GM10248 (cell line): ENCODE measurements around the gene GRIK2.

ENCODE experiments used
- CTCF ChIA-PET: fragments of 300-600 bp; sonication (Branson Sonifier 250); formaldehyde crosslinking; extraction: SDS; loops from one replicate; lab custom pipeline; 2021; ENCODE audit warnings: antibody characterized with exemption; lab: Yijun Ruan, JAX
- POLR2A ChIA-PET: fragments of 350-650 bp; sonication (Branson Sonifier 250); formaldehyde crosslinking; extraction: SDS; loops from one replicate; lab custom pipeline; 2020; ENCODE audit warnings: antibody characterized with exemption; lab: Yijun Ruan, JAX
- DNase-seq: peaks from one replicate; pipeline ENCODE4 v3.0.0; 2012; ENCODE audit errors: extremely low spot score
- CTCF ChIP-seq: IDR thresholded peaks from 2 replicates; pipeline ENCODE4 v1.5.1; 2012; ENCODE audit warnings: mild to moderate bottlenecking, low read depth; ENCODE audit errors: extremely low read depth, missing control alignments, control extremely low read depth

GRIK2 gene

GRCh38 chr6:101537753-101538316 is 144.3 kb downstream of the GRIK2 start:
- ChIA-PET POLR2A (no interaction called here), CTCF (no interaction called here)
- TF ChIP-seq CTCF = no peak
- no peak for DNase-seq

- ChIA-PET CTCF (no interaction called here), POLR2A (no interaction called here)
- no peak for TF ChIP-seq CTCF
These were observed 146.2 kb downstream of the GRIK2 start for GRCh38 chr6:101539510-101540245.

GRCh38 chr6:101541894-101542293 is 148.4 kb downstream of the GRIK2 start:
- ChIA-PET CTCF (interaction anchor here (2.0 kb wide), 1 partner anchor 14 kb away, joined by 6 read pairs; no protein-coding TSS in a partner anchor), POLR2A (no interaction called here)
- TF ChIP-seq CTCF = no peak
- no peak for DNase-seq

More at GRCh38 chr6:101539510-101540245, 146.2 kb downstream of the GRIK2 start:
- DNase-seq = no peak

GRCh38 chr6:101543796-101544195 is 150.3 kb downstream of the GRIK2 start:
- ChIA-PET CTCF (interaction anchor here (1.0 to 1.8 kb wide), 2 partner anchors 11 to 16 kb away, joined by 3 to 4 read pairs; no protein-coding TSS in a partner anchor), POLR2A (no interaction called here)
- no peak for TF ChIP-seq CTCF
- DNase-seq = no peak

GRCh38 chr6:101544286-101544685 is 150.8 kb downstream of the GRIK2 start:
- DNase-seq = no peak
- POLR2A ChIA-PET = no interaction called here
- CTCF ChIA-PET = interaction anchor here (1.0 to 1.8 kb wide), 2 partner anchors 10 to 15 kb away, joined by 3 to 4 read pairs; no protein-coding TSS in a partner anchor
- no peak for TF ChIP-seq CTCF

- POLR2A ChIA-PET = no interaction called here
- no peak for TF ChIP-seq CTCF
- no peak for DNase-seq
- CTCF ChIA-PET = interaction anchor here (1.0 to 1.8 kb wide), 3 partner anchors 9 to 16 kb away, joined by 3 to 4 read pairs (median 3); no protein-coding TSS in a partner anchor
These were observed 151.7 kb downstream of the GRIK2 start for GRCh38 chr6:101545191-101545590.
